K562 (cell line): Measurements from ENCODE around the gene TBC1D7. TPM values are rescaled to one million over a fixed set of nuclear protein-coding genes. Genes with fewer than 3 reads are reported as not detected.

Source experiments
- AFF1 ChIP-seq, 2 experiments: fragments of 450-650 bp; IDR thresholded peaks; 2 replicates each; pipeline ENCODE4 v1.6.1; 2018; ENCODE audit warnings: mild to moderate bottlenecking in 2 of 2, low read depth in 1 of 2; ENCODE audit not compliant: partially characterized antibody in 2 of 2
- BRD9 ChIP-seq: fragments of 450-650 bp; IDR thresholded peaks from 2 replicates; pipeline ENCODE4 v1.6.1; 2018; ENCODE audit warnings: low read depth; ENCODE audit not compliant: partially characterized antibody
- EP300 ChIP-seq: IDR thresholded peaks from 2 replicates; pipeline ENCODE4 v1.6.1; 2012; ENCODE audit warnings: low read length, improper control_type of control experiment
- FOXA3 ChIP-seq, 2 experiments: fragments of 450-650 bp in 1 of 2; sonication (generic) in 1 of 2; formaldehyde crosslinking; IDR thresholded peaks in 1 of 2; conservative IDR thresholded peaks in 1 of 2; 2 replicates each; pipeline versions ENCODE4 v1.4.0 to v1.8.0; 2020 to 2022; ENCODE audit warnings: mild to moderate bottlenecking in 2 of 2, missing genetic modification reagents in 1 of 2
- LARP7 ChIP-seq: fragments of 450-650 bp; IDR thresholded peaks from 2 replicates; pipeline ENCODE4 v1.6.1; 2016
- MITF ChIP-seq: IDR thresholded peaks from 2 replicates; pipeline ENCODE4 v1.6.1; 2014; ENCODE audit warnings: antibody characterized with exemption
- MNT ChIP-seq, 2 experiments: fragments of 450-650 bp; conservative IDR thresholded peaks; 2 replicates each; pipeline ENCODE4 v1.6.1; 2017; ENCODE audit warnings: mild to moderate bottlenecking in 2 of 2, moderate library complexity in 2 of 2
- NR2C1 ChIP-seq, 2 experiments: fragments of 450-650 bp; IDR thresholded peaks; 2 replicates each; pipeline ENCODE4 v1.6.1; 2017; ENCODE audit warnings: mild to moderate bottlenecking in 2 of 2, antibody characterized with exemption in 1 of 2, inconsistent platforms in 1 of 2, missing compliant biosample characterization in 1 of 2, missing genetic modification characterization in 1 of 2
- SMAD3 ChIP-seq: fragments of 450-650 bp; formaldehyde crosslinking; conservative IDR thresholded peaks from 2 replicates; pipeline ENCODE4 v1.4.0; 2020; ENCODE audit warnings: mild to moderate bottlenecking
- SMARCC2 ChIP-seq: fragments of 450-650 bp; IDR thresholded peaks from 2 replicates; pipeline ENCODE4 v1.6.1; 2017; ENCODE audit warnings: antibody characterized with exemption, moderate library complexity, mild to moderate bottlenecking, low read depth
- TEAD1 ChIP-seq, 2 experiments: fragments of 450-650 bp in 1 of 2; sonication (generic) in 1 of 2; formaldehyde crosslinking; IDR thresholded peaks; 2 replicates each; pipeline versions ENCODE4 v1.4.0 to v1.8.0; 2020 to 2022; ENCODE audit warnings: mild to moderate bottlenecking in 2 of 2, missing genetic modification reagents in 1 of 2
- THAP12 ChIP-seq: fragments of 250-450 bp; sonication (Bioruptor Pico); IDR thresholded peaks from 2 replicates; pipeline ENCODE4 v1.9.0; 2021; ENCODE audit warnings: mild to moderate bottlenecking, inconsistent platforms
- ZNF165 ChIP-seq: fragments of 250-450 bp; sonication (Bioruptor Pico); IDR thresholded peaks from 2 replicates; pipeline ENCODE4 v1.4.0; 2020; ENCODE audit warnings: borderline replicate concordance
- ZNF449 ChIP-seq: fragments of 250-450 bp; sonication (Bioruptor Pico); IDR thresholded peaks from 2 replicates; pipeline ENCODE4 v1.8.0; 2022; ENCODE audit warnings: moderate library complexity, mild to moderate bottlenecking, inconsistent platforms
- polyA plus RNA-seq, 8 experiments: library from polyadenylated mRNA; depleted of rRNA in 4 of 8; stranded (reverse) in 5 of 8; unstranded in 3 of 8; fragments of >200 nt; fragmentation: Nextera tagmentation in 2 of 8; fragmentation: Illumina TruSeq in 1 of 8; extraction: Ambion mirVana in 2 of 8; extraction: Trizol in 1 of 8; gene quantifications; 2 replicates each; pipeline versions ENCODE4 v1.2.1 to v1.2.3, GENCODE V29; 2011 to 2014; ENCODE audit warnings: inconsistent platforms in 1 of 8, missing spikeins in 1 of 8
- total RNA-seq, 7 experiments: library from RNA; depleted of rRNA in 6 of 7; stranded (reverse); fragments of >200 nt in 6 of 7; fragmentation: Illumina TruSeq in 2 of 7; extraction: Trizol in 2 of 7; gene quantifications; 2 replicates each; pipeline versions ENCODE4 v1.2.1 to v1.2.3, GENCODE V29; 2011 to 2021; ENCODE audit warnings: low replicate concordance in 1 of 7

Gene TBC1D7
- total and polyA plus RNA-seq, 9 of the 15 experiments (the other 6 are each of a cell fraction or from before 2014, with no cell fraction given): 49.4 to 107 (median 61.1) TPM

GRCh38 chr6:13355043-13355945, 27.0 kb upstream of the TBC1D7 start (continued):
- TF ChIP-seq AFF1 (IDR thresholded peaks at IDR 0.05; ENCODE audit: low read depth in 1 of 2, partially characterized antibody in 2 of 2) (peak in 1 of 2 experiments; percentile 39), THAP12 (CRISPR knock-in tag) (no peak), MNT (conservative IDR thresholded peaks at IDR 0.05) (peak in 1 of 2 experiments; percentile 48; a peak in 1 of 4 replicates), NR2C1 (IDR thresholded peaks at IDR 0.05) (0 out of 2 replicates have a peak, but pooled peaks have one; percentile 36), NR2C1 (tag; IDR thresholded peaks at IDR 0.05) (0 out of 2 replicates have a peak, but pooled peaks have one; percentile 41), TEAD1 (CRISPR knock-in tag; IDR thresholded peaks at IDR 0.05) (peak; percentile 99 to 100), BRD9 (no peak), MITF (no peak), EP300 (peak; percentile 89), LARP7 (no peak), ZNF449 (CRISPR knock-in tag) (no peak), SMARCC2 (peak; percentile 93), ZNF165 (CRISPR knock-in tag) (0 out of 2 replicates have a peak, but pooled peaks have one; percentile 59), SMAD3 (CRISPR knock-in tag) (0 out of 2 replicates have a peak, but pooled peaks have one; percentile 5), FOXA3 (CRISPR knock-in tag; conservative IDR thresholded peaks at IDR 0.05 in 1 of 2, IDR thresholded peaks at IDR 0.05 in 1 of 2) (peak in 1 of 2 experiments; percentile 13; a peak in 1 of 4 replicates)
